HG03039 (cell line): Measurements from ENCODE around the gene PRELID3B.

Experiments
- ATAC-seq: cut with Tn5 transposase; IDR thresholded peaks from one replicate; pipeline ENCODE4 v1.9.1; 2021; ENCODE audit warnings: mild to moderate bottlenecking, moderate library complexity; ENCODE audit not compliant: unreplicated experiment

PRELID3B gene

GRCh38 chr20:58996226-58996611 lies 46.4 kb downstream of the PRELID3B start:
- ATAC-seq, result no peak

GRCh38 chr20:58995461-58996225 lies 46.9 kb downstream of the PRELID3B start:
- no peak for ATAC-seq

- ATAC-seq, result no peak
These were observed 48.0 kb downstream of the PRELID3B start for GRCh38 chr20:58994390-58995159.

GRCh38 chr20:58993332-58994248 lies 49.0 kb downstream of the PRELID3B start:
- ATAC-seq, result no peak

- no peak for ATAC-seq
These were observed 49.7 kb downstream of the PRELID3B start for GRCh38 chr20:58992911-58993310.

- no peak for ATAC-seq
These were observed 50.9 kb downstream of the PRELID3B start for GRCh38 chr20:58991715-58992114.

GRCh38 chr20:58990651-58991445 lies 51.7 kb downstream of the PRELID3B start:
- no peak for ATAC-seq

GRCh38 chr20:58989196-58989595 lies 53.4 kb downstream of the PRELID3B start:
- ATAC-seq, result no peak

- ATAC-seq, result no peak
These were observed 54.1 kb downstream of the PRELID3B start for GRCh38 chr20:58988565-58988882.

GRCh38 chr20:58987790-58988564 lies 54.6 kb downstream of the PRELID3B start:
- ATAC-seq, result no peak

- ATAC-seq, result no peak
These were observed 55.5 kb downstream of the PRELID3B start for GRCh38 chr20:58986968-58987517.

GRCh38 chr20:58986286-58986967 lies 56.2 kb downstream of the PRELID3B start:
- ATAC-seq, result no peak

GRCh38 chr20:58985656-58986055 lies 56.9 kb downstream of the PRELID3B start:
- ATAC-seq, result no peak

- ATAC-seq, result no peak
These were observed 57.9 kb downstream of the PRELID3B start for GRCh38 chr20:58984691-58985090.
